Suprapubic skin (tissue), 4 donors: Measurements from ENCODE around the gene OR51E1. TPM values are rescaled to one million over a fixed set of nuclear protein-coding genes. Genes with fewer than 3 reads are reported as not detected.

Source experiments
- DNase-seq, 2 donors: peaks; one replicate each; pipeline ENCODE4 v3.0.0-alpha.2; 2019; ENCODE audit warnings: low spot score in 2 of 2
- H3K27ac ChIP-seq: fragments of 200-600 bp; sonication (generic); one replicate; pipeline ENCODE4 v1.5.1; 2019
- H3K27me3 ChIP-seq: fragments of 200-600 bp; sonication (generic); one replicate; pipeline ENCODE4 v1.5.1; 2019
- H3K36me3 ChIP-seq: fragments of 200-600 bp; sonication (generic); one replicate; pipeline ENCODE4 v1.5.1; 2019
- H3K4me1 ChIP-seq: fragments of 200-600 bp; sonication (generic); one replicate; pipeline ENCODE4 v1.5.1; 2019
- H3K4me3 ChIP-seq: fragments of 200-600 bp; sonication (generic); one replicate; pipeline ENCODE4 v1.5.1; 2019; ENCODE audit warnings: mild to moderate bottlenecking
- H3K9me3 ChIP-seq: fragments of 200-600 bp; sonication (generic); one replicate; pipeline ENCODE4 v1.5.1; 2019
- CTCF ChIP-seq, 2 donors: fragments of 200-600 bp in 1 of 2; fragments of 450-650 bp in 1 of 2; sonication (generic) in 1 of 2; IDR thresholded peaks; one replicate each; pipeline ENCODE4 v1.5.1; 2016 to 2019; ENCODE audit warnings: antibody characterized with exemption in 2 of 2, mild to moderate bottlenecking in 1 of 2, moderate library complexity in 1 of 2
- EP300 ChIP-seq: sonication (generic); formaldehyde crosslinking; IDR thresholded peaks from one replicate; pipeline ENCODE4 v1.6.1; 2017; ENCODE audit warnings: antibody characterized with exemption
- POLR2A ChIP-seq, 2 donors: fragments of 450-650 bp; IDR thresholded peaks; one replicate each; pipeline ENCODE4 v1.6.1; 2017; ENCODE audit warnings: antibody characterized with exemption in 2 of 2, mild to moderate bottlenecking in 2 of 2, moderate library complexity in 2 of 2
- POLR2AphosphoS5 ChIP-seq, 3 donors: sonication (generic); formaldehyde crosslinking; IDR thresholded peaks; one replicate each; pipeline ENCODE4 v1.6.1; 2017; ENCODE audit warnings: antibody characterized with exemption in 3 of 3
- WGBS: methylation state at CpG from one replicate; pipeline ENCODE4 v1.1.5; 2018; 5-methylcytosine and 5-hydroxymethylcytosine counted together
- total RNA-seq, 4 donors: library from RNA; depleted of rRNA; stranded (reverse); fragments of >200 nt; gene quantifications; one replicate each; pipeline ENCODE4 v1.1.0, GENCODE V29; 2016

The OR51E1 gene
- total RNA-seq, 4 donors from 2014 or later: 0.24 to 0.34 TPM; not detected in 2

GRCh38 chr11:4642043-4642442, 1.7 kb upstream of the OR51E1 start:
- H3K9me3 ChIP-seq: no peaks in the 10 kb centered on the region
- WGBS: 76% methylated on average over 7 of the region's 7 CpGs
- no peak overlapping the region for H3K4me3 ChIP-seq
- TF ChIP-seq EP300: no peak
- TF ChIP-seq POLR2A (IDR thresholded peaks at IDR 0.05): no peak
- no peak for TF ChIP-seq POLR2AphosphoS5 (IDR thresholded peaks at IDR 0.05)
- TF ChIP-seq CTCF (IDR thresholded peaks at IDR 0.05): no peak
- no peaks in the 10 kb centered on the region for H3K36me3 ChIP-seq
- no peak for DNase-seq
- H3K4me1 ChIP-seq: peaks cover 2% of the 10 kb centered on the region
- H3K27me3 ChIP-seq: peaks cover 11% of the 10 kb centered on the region
- no peak overlapping the region for H3K27ac ChIP-seq

GRCh38 chr11:4643076-4643475, 706 bp upstream of the OR51E1 start:
- peaks cover 7% of the 10 kb centered on the region for H3K27me3 ChIP-seq
- H3K4me1 ChIP-seq: no peaks in the 10 kb centered on the region
- DNase-seq: no peak
- H3K4me3 ChIP-seq: no peak overlapping the region
- H3K9me3 ChIP-seq: no peaks in the 10 kb centered on the region
- no peak overlapping the region for H3K27ac ChIP-seq
- no peaks in the 10 kb centered on the region for H3K36me3 ChIP-seq
- TF ChIP-seq EP300 (no peak), POLR2AphosphoS5 (IDR thresholded peaks at IDR 0.05) (no peak), POLR2A (IDR thresholded peaks at IDR 0.05) (no peak), CTCF (IDR thresholded peaks at IDR 0.05) (no peak)
- WGBS: 20% methylated on average over 5 of the region's 5 CpGs

GRCh38 chr11:4644233-4644632, 451 bp downstream of the OR51E1 start:
- TF ChIP-seq EP300: no peak
- TF ChIP-seq POLR2AphosphoS5 (IDR thresholded peaks at IDR 0.05): no peak
- no peak for TF ChIP-seq POLR2A (IDR thresholded peaks at IDR 0.05)
- TF ChIP-seq CTCF (IDR thresholded peaks at IDR 0.05): no peak
- Histone ChIP-seq H3K9me3 (no peaks in the 10 kb centered on the region), H3K36me3 (no peaks in the 10 kb centered on the region), H3K27ac (no peak overlapping the region), H3K4me1 (no peaks in the 10 kb centered on the region), H3K4me3 (no peak overlapping the region), H3K27me3 (peaks cover 7% of the 10 kb centered on the region)
- no peak for DNase-seq
- WGBS: 47% methylated on average over 4 of the region's 4 CpGs

GRCh38 chr11:4645974-4646373, 2.2 kb downstream of the OR51E1 start:
- no peak overlapping the region for H3K27ac ChIP-seq

GRCh38 chr11:4647766-4648165, 4.0 kb downstream of the OR51E1 start:
- Histone ChIP-seq H3K36me3 (no peaks in the 10 kb centered on the region), H3K4me1 (no peaks in the 10 kb centered on the region), H3K27ac (no peak overlapping the region), H3K9me3 (no peaks in the 10 kb centered on the region), H3K4me3 (no peak overlapping the region), H3K27me3 (peaks cover 4% of the 10 kb centered on the region)
- TF ChIP-seq POLR2A (IDR thresholded peaks at IDR 0.05) (no peak), EP300 (no peak), CTCF (IDR thresholded peaks at IDR 0.05) (no peak), POLR2AphosphoS5 (IDR thresholded peaks at IDR 0.05) (no peak)
- 53% methylated on average over 4 of the region's 4 CpGs for WGBS
- no peak for DNase-seq

More at GRCh38 chr11:4645974-4646373, 2.2 kb downstream of the OR51E1 start:
- no peaks in the 10 kb centered on the region for H3K4me1 ChIP-seq
- DNase-seq: no peak
- H3K27me3 ChIP-seq: peaks cover 7% of the 10 kb centered on the region
- no peak for TF ChIP-seq CTCF (IDR thresholded peaks at IDR 0.05)
- no peak for TF ChIP-seq POLR2A (IDR thresholded peaks at IDR 0.05)
- TF ChIP-seq POLR2AphosphoS5 (IDR thresholded peaks at IDR 0.05): no peak
- no peak for TF ChIP-seq EP300
- no peaks in the 10 kb centered on the region for H3K9me3 ChIP-seq
- no peaks in the 10 kb centered on the region for H3K36me3 ChIP-seq
- 51% methylated on average over 2 of the region's 2 CpGs for WGBS
- H3K4me3 ChIP-seq: no peak overlapping the region
